GM21723 (cell line): Measurements from ENCODE around the gene WDR6.

Experiments
- ATAC-seq: cut with Tn5 transposase; IDR thresholded peaks from one replicate; pipeline ENCODE4 v1.9.1; 2021; ENCODE audit warnings: mild to moderate bottlenecking, moderate library complexity; ENCODE audit not compliant: unreplicated experiment

The WDR6 gene, protein sequence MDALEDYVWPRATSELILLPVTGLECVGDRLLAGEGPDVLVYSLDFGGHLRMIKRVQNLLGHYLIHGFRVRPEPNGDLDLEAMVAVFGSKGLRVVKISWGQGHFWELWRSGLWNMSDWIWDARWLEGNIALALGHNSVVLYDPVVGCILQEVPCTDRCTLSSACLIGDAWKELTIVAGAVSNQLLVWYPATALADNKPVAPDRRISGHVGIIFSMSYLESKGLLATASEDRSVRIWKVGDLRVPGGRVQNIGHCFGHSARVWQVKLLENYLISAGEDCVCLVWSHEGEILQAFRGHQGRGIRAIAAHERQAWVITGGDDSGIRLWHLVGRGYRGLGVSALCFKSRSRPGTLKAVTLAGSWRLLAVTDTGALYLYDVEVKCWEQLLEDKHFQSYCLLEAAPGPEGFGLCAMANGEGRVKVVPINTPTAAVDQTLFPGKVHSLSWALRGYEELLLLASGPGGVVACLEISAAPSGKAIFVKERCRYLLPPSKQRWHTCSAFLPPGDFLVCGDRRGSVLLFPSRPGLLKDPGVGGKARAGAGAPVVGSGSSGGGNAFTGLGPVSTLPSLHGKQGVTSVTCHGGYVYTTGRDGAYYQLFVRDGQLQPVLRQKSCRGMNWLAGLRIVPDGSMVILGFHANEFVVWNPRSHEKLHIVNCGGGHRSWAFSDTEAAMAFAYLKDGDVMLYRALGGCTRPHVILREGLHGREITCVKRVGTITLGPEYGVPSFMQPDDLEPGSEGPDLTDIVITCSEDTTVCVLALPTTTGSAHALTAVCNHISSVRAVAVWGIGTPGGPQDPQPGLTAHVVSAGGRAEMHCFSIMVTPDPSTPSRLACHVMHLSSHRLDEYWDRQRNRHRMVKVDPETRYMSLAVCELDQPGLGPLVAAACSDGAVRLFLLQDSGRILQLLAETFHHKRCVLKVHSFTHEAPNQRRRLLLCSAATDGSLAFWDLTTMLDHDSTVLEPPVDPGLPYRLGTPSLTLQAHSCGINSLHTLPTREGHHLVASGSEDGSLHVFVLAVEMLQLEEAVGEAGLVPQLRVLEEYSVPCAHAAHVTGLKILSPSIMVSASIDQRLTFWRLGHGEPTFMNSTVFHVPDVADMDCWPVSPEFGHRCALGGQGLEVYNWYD

DNA sequence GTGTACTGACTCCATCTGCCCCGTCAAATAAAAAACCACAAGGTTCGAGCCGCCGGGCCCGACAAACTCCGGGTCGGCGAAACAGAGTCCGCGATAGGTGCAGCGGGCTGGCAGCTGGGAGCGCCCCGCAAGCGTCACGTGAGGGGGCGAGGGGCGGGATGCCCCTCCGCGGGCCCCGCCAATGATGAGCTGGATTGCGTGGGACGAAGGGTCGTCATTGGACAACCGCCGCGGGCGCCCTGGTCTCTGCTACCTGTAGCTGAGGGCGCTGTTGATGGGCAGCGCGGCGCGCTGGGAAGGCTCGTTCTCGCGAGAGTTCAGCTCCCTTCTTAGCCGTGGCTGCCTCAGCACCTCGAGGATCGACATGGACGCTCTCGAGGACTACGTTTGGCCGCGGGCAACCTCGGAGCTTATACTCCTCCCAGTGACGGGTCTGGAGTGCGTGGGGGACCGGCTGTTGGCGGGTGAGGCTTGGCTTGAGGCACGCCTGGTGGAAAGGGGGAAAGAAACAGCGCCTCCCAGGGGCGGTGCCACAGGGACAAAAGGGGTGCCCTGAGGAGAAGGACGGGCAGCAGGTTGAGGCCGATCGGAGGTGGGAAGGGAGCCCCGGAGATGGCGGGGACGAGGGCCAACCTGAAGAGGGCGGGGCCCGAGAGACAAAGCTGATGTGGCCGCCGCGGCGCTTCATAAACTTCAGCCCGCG lies at the start of gene WDR6:
TSS of gene WDR6 (plus strand) at position 324 of the 703 bp plus-strand sequence. CDS start at position 365, 41 bp downstream.
- ATAC-seq: peak; percentile 87

DNA sequence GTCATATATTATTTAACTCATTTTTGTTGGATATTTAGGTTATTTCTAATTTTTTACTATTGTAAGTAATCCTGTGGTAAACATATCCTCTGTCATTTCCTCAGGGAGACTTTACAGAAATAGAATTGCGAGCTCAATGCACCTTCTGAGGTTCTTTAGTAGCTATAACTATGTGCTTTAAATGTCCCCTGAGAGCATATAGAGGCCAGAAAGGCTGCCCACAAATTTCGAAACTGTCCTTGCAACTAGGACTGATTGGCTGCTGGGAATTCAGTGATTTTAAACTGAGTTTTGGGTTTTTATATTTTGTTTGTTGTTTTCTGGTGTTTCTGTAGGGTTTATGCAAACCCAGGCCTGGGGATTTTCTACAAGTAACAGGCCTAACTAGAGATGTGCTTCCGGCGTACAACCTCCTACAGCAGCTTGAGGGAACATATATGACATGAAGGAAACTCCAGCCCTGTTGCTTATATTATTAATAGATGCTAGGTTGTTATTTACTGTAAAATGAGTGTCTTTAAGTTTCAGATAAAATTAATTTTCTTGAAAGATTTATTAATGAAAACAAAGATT lies 46.3 kb upstream of the WDR6 start:
- ATAC-seq: no peak

DNA sequence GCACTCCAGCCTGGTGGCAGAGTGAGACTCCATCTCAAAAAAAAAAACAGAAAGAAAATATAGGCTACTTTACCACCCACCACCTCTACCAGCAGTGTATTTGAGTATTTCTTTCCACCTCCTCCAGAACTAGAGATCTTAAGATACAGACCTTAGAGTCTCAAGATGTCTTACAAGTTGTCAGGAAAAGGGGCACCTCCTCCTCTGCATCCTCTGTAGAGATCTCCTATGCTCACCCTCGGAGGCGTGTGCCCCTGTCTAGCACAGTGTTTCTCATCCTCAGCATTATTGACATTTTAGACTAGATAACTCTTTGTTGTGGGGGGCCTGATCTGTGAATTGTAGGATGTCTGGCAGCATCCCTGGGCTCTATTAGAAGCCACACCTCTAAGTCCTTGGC lies 44.9 kb upstream of the WDR6 start:
- no peak for ATAC-seq

DNA sequence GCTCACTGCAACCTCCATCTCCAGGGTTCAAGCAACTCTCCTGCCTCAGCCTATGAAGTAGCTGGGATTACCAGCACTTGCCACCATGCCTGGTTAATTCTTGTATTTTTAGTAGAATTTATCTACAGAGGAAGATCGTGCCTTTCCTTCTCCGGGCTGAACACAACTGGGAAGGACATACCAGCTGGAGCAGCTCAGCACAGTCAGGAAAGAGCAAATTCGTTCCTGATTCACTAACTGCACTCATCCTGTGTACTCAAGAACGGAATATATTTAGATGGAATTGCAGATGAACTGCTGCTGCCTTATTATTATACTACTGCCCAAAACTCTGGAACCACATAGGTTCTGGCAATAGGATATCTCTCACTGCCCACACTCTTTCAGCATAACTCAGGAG lies 44.3 kb upstream of the WDR6 start:
- no peak for ATAC-seq

DNA sequence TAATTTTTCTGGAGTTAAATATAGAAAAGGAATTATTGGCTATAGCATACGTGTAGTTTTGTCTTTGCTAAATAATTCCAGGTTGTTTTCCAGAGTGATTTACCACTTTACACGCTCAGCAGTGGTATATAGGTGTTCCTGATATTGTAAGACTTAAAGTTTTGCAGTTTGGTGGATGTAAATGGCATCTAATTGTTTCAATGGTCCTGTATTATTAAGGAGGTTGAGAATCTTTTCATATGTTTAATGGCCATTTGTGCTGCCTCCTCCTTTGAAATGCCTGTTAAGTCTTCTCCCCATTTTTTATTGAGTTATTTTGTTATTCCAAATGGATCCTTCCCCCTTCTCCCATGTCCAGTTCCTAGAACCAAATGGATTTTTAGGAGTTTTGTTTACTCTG lies 43.6 kb upstream of the WDR6 start:
- no peak for ATAC-seq

DNA sequence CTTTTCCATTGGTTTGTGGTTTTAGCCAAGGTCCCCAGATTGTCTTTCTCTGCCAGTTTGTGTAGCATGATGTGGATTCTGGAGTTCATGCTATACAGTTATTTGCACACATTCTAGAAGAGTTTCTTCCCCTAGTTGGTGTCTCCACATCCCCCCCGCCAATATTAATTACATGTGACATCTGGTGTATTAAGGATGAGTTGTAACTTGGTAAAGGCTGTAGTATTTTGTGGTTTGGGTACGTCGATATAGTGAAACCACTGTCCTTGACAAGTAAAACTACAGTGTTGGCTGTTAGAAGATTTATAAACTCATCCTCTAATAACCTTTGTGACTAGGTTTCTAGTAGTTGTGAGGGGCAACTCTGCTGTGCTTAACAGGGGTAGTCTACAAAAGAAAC lies 40.8 kb upstream of the WDR6 start:
- ATAC-seq: no peak

DNA sequence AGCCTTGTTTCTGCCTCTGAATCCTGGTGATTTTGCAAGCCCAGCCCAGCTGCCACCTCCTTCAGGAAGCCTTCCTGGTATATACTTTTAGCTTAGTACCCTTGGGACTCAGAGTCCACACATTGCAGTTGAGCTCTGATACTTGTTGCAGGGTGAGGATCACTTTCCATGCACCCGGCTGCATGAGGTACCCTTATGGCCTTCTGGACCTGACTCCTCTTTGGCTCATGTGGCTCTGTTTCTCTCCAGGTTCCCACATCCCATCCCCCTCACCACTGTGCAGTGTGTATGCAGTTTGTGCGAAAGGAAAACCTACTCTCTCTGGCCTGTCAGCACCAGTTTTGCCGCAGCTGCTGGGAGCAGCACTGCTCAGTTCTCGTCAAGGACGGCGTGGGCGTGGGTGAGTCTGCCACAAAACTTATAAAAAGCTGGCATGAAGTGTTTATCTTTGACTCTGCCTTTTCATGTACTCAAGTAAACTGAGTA lies 40.3 kb upstream of the WDR6 start:
- ATAC-seq: no peak

DNA sequence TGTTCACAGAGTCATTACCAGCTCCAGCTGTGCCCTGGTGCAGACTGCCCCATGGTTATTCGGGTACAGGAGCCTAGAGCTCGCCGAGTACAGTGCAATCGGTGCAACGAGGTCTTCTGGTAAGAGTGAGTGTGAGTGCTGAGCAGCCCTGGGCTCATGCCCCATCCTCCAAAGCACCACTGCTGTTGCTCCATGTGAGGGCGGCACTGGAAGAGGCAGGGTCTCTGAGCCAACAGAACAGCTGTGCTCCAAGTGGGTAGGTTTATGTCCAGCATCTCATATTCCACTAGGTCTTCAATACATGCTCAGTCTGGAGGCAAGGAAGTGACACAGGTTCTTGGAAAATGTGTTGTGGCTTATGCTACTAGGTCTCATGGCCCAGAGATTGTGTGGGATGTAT lies 36.6 kb upstream of the WDR6 start:
- ATAC-seq: no peak

DNA sequence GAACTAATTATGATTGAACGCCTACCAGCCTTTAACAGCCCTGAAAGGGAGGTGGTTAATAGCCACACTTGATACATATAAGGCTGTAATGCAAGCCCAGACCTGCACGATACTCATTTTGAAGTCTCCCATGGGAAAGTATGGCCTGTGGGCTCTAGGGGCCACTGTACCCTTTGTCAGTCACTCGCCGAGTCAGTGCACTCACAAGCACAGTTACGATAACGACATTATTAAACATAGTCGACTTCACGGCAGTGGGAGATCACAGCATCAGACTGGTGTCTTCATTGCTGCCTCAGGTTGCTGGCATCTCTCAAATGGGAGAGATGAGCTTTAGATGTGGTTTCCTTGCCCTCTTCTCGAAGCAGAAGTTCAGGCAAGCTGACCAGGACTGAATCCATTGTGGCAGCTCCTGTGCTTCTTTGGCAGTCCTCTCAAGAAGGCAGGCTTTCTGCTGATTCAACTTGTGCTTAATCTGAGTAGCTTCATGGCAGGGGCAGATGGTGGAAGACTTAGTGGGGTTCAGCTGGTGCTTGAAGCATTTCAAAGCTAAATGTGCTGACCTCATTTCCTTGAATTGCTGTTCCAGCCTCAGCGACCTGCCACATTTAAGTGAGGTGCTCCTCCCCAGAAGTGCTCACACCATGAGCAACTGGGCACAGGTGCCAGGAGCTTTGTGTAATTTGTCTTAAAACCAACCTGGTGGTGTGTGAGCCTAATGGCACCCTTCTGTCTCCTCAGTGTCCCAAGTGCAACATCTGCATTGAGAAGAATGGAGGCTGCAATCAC lies 32.9 kb upstream of the WDR6 start:
- ATAC-seq: no peak

DNA sequence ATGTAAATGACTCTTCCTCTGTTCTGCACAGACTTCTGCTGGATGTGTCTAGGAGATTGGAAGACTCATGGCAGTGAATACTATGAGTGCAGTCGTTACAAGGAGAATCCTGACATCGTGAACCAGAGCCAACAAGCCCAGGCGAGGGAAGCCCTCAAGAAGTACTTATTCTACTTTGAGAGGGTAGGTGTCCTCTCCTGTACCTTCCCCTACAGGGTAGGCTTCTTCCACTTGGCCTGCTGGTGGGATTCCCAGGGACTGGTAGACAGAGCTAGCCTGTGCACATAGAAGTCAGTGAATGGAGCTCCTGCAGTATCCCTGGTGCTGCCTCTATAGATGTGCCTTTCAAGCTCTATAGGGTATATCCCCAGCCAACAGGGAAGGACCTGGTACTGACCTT lies 27.7 kb upstream of the WDR6 start:
- ATAC-seq: no peak

DNA sequence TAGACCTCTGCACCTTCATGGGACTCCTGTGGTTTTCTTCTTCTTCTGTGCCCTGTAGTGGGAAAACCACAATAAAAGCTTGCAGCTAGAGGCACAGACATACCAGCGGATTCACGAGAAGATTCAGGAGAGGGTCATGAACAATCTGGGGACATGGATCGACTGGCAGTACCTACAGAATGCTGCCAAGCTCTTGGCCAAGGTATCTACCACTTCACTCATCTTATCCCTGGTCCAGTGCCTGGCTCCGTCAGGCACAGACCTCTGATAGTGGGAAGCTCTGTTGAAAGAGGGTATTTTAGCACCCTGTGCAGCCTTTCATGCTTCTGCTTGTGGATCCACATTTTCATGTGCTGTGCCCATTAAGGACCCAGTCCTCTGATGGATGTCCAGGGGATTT lies 26.9 kb upstream of the WDR6 start:
- no peak for ATAC-seq

DNA sequence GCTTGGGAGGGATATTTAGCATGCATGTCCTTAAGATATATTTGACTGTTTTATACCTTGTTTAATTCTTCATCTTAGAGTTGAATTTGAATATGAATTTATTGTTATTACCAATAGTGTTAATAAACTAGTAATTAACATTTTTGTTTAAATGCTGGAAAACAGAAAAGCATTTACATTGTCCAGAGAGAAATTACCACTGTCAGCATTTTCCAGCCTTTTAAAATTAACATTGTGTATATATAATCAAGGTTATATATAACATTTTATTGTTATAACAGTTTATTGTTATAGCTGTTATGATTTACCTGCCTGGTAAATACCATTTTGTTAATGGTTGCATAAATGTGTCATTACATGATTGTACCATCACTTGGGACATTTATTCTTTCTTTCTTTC lies 25.2 kb upstream of the WDR6 start:
- ATAC-seq: no peak

DNA sequence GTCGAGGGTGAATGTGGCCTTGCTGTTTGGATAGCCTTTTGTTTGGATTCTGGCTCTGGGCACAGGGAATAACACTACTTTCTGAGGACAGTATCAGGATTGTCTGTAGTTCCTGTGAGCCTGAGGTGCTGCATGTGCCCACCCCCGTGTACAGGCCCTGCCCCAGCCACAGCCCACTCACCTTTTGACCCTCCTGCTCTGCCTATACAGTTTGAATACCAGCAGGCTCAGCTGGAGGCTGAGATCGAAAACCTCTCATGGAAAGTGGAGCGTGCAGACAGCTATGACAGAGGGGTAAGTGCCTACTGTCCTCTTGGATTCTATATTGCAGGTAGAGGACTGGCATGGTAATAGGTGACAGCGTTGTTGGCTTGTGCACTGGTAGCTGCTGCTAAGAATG lies 24.5 kb upstream of the WDR6 start:
- ATAC-seq: no peak

DNA sequence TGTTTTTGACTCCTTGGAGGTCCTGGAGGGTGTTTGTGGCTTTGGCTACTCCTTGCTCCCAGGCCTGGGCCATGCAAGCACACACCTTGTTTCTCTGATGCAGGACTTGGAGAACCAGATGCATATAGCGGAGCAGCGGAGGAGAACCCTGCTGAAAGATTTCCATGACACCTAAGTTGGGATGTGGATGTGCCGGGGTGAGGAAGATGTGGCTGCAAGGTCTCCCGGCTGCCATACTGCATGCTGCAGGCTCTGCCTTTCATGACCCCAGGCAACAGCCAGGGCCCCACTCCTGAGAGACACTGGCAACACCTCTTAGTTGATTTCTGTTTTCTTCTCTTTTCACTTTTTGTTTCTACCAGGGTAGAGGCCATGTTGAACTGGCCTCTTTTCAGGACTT lies 24.1 kb upstream of the WDR6 start:
- ATAC-seq: no peak

DNA sequence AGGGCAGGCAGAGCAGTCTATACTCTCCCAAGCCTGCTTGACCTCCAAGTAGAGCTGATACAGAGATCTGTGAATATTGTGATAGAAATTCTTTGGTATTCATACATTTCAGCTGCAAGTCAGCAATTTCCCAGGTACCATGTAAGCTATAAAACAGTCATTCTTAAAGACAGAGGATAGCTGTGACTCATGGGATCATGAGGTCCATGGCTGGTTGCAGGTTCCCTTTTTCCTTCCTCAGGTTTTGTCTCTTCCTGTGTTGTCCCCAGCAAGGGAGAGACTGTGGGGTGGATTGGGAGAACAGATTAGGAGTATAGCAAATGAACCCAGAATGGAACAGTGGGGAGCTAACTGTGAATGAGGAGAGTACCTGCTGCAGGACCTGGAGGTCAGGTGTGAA lies 22.5 kb upstream of the WDR6 start:
- ATAC-seq: no peak

DNA sequence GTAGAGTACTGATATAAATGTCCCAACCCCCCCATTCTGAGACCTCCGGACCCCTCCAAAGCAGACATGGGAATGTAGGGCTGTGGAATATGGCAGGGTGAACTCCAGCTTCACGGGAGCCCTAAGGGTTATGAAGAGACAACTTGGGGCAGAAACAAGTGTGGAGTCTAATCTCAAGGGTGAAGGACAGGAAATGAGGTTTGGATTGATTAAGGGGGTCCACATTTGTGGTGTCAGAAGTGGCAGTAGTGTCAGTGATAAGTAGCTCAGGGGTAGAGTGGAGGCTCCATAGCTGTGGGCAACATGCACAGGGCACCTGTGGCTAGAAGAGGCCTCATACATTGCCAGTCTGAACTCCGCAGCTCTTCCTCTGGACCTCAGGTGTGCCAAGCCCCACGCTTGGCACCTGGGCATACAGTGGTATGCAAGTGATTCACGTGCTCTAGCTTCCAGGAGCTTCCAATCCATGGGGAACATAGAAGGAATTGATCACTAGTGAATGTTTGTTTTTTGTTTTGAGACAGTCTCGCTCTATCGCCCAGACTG lies 21.3 kb upstream of the WDR6 start:
- no peak for ATAC-seq

DNA sequence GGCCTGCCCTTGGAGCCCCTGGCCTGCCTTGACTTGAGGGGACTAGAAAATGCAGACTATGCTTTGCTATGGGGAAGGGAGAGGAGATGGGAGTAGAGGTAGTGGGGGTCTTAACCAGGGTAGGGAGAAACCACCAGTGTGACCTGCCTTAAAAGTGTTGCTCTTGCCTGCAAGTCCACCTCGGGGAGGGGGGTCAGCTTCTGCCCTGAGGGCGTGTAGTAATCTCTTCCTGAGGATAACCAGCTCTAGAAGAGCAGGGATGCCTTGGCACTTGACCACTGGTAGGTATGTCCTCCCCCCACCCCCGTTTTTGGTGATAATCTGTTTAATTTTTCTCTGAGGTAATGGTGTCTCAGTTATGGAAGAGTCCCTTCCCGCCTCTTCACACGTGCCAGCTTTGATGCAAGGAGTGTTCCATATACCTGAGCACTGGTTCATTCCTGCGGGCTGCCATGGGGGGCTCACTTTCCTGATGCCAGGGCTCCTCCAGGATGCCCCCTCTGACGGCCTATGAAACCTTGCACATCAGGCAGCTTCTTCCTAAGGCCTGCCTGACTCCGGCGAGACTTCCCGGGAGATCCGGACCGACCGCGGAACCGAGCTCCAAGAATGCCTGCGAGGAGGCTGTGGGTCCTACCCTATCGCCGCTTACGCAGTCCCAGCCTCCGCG lies 17.9 kb upstream of the WDR6 start:
- ATAC-seq: no peak

DNA sequence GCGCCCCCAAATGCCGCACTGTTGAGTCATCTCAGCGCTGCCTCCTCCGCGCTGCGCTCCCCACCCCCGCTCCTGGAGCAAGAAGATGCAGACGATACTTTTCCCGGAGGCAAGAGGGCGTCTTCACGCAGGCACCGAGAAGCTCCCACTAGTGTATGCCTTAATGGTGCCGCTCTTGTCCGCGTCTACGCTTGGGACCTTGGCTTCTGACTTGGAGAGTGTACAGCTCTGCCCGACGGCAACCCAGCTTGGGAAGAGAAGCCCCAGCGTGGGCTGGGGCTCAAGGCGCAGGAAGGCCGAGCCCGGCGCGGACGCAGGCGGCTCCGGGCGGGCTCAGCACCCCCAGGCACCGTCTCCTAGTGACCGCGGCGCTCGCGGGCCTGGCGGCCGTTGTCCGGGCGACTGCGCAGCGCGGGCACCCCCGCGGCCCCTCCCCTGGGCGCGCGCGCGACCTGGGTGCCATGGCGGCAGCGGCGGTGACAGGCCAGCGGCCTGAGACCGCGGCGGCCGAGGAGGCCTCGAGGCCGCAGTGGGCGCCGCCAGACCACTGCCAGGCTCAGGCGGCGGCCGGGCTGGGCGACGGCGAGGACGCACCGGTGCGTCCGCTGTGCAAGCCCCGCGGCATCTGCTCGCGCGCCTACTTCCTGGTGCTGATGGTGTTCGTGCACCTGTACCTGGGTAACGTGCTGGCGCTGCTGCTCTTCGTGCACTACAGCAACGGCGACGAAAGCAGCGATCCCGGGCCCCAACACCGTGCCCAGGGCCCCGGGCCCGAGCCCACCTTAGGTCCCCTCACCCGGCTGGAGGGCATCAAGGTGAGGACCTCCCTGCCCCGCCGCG lies 17.2 kb upstream of the WDR6 start, which contains the start of gene P4HTM:
TSS of gene P4HTM (plus strand) at position 446 of the 840 bp plus-strand sequence. CDS start at position 462, 16 bp downstream.
- peak; percentile 56 for ATAC-seq
